ENCODE measurements around the gene TMEM218. TPM values are rescaled to one million over a fixed set of nuclear protein-coding genes. Genes with fewer than 3 reads are reported as not detected.

TMEM218 gene
- total and polyA plus RNA-seq, 2 donors (not counting 1 experiment from before 2014, with no cell fraction given): 20.7 to 31.7 TPM

DNA sequence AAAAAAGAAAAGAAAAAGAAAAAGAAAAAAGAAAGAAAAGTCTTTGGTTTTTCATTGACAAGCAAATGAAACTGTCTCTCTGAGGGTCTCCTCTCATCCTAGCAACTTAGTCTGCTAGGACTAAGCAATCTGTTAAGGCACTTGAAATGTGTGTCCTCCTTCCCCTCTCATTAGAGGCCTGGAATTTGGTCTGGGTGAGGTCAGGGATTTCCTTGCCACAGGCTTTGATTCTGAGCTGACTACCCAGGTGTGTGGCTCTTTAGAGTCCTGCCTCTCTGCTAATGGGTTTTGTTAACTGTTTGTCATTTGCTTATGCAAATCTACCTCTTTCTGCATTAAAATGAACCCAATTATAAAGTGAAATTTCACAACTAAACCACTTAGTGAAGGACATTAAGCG lies 34.8 kb upstream of the TMEM218 start:
- intact Hi-C loops (cut with micrococcal nuclease): no loop called here
- CTCF ChIA-PET: no interaction called here
- H3K27ac Mint-ChIP-seq: no peak overlapping the region

More for the DNA sequence above, 34.8 kb upstream of the TMEM218 start:
- no peak overlapping the region for H3K4me3 Mint-ChIP-seq
- H3K4me1 Mint-ChIP-seq: peaks cover 4% of the 10 kb centered on the region
- H3K4me2 ChIP-seq (replicated peaks; ENCODE audit: low read depth, low read length, poor library complexity, severe bottlenecking): no peak overlapping the region
- peaks cover 3 to 6% of the 10 kb centered on the region in 2 donors for H3K4me1 ChIP-seq (ENCODE audit: control insufficient read depth in 2 of 2, insufficient read depth in 2 of 2, low read length in 2 of 2)
- TF ChIP-seq, protein P1, sequence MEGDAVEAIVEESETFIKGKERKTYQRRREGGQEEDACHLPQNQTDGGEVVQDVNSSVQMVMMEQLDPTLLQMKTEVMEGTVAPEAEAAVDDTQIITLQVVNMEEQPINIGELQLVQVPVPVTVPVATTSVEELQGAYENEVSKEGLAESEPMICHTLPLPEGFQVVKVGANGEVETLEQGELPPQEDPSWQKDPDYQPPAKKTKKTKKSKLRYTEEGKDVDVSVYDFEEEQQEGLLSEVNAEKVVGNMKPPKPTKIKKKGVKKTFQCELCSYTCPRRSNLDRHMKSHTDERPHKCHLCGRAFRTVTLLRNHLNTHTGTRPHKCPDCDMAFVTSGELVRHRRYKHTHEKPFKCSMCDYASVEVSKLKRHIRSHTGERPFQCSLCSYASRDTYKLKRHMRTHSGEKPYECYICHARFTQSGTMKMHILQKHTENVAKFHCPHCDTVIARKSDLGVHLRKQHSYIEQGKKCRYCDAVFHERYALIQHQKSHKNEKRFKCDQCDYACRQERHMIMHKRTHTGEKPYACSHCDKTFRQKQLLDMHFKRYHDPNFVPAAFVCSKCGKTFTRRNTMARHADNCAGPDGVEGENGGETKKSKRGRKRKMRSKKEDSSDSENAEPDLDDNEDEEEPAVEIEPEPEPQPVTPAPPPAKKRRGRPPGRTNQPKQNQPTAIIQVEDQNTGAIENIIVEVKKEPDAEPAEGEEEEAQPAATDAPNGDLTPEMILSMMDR (IDR thresholded peaks at IDR 0.05): no peak
- no peak for TF ChIP-seq EZH2 (IDR thresholded peaks at IDR 0.05; ENCODE audit: borderline replicate concordance, insufficient read depth, low read depth, low read length, poor library complexity, severe bottlenecking)
- H3K36me3 ChIP-seq (replicated peaks in 1 of 2; ENCODE audit: control extremely low read depth in 1 of 2, control insufficient read depth in 1 of 2, extremely low read depth in 1 of 2, insufficient read depth in 2 of 2, low read length in 1 of 2): no peaks in the 10 kb centered on the region
- no peak overlapping the region for H2AFZ ChIP-seq (ENCODE audit: insufficient read depth, low read depth, low read length, poor library complexity, severe bottlenecking)
- no peak overlapping the region for H3K27ac ChIP-seq (ENCODE audit: low read length in 2 of 2)
- no peaks in the 10 kb centered on the region for H3K79me2 ChIP-seq (ENCODE audit: control insufficient read depth, insufficient read depth, low read length)
- H3K27me3 Mint-ChIP-seq: peaks cover 35% of the 10 kb centered on the region
- POLR2A ChIA-PET: no interaction called here
- no peaks in the 10 kb centered on the region for H4K20me1 ChIP-seq (ENCODE audit: control insufficient read depth, insufficient read depth, low read length, poor library complexity, severe bottlenecking)
- no CpG with 5 or more reads among the region's 1 CpG for WGBS (ENCODE audit: insufficient coverage)
- ATAC-seq (ENCODE audit: low read depth): no peak
- H3K9me3 ChIP-seq (ENCODE audit: control extremely low read depth in 1 of 3, control insufficient read depth in 2 of 3, insufficient read depth in 1 of 3, low read length in 2 of 3): no peaks in the 10 kb centered on the region
- DNase-seq: no peak
- H3K9ac ChIP-seq (ENCODE audit: low read length): no peak overlapping the region
- H3K9me3 Mint-ChIP-seq (ENCODE audit: insufficient read depth): no peaks in the 10 kb centered on the region
- no peak overlapping the region for H3K4me3 ChIP-seq (ENCODE audit: control extremely low read depth in 1 of 5, extremely low read depth in 1 of 5, insufficient read depth in 1 of 5, low read depth in 2 of 5, low read length in 4 of 5)
- H3K27me3 ChIP-seq (replicated peaks in 1 of 4; ENCODE audit: control extremely low read depth in 1 of 4, control insufficient read depth in 3 of 4, insufficient read depth in 4 of 4, low read length in 3 of 4): peaks cover 0 to 12% (median 6%) of the 10 kb centered on the region in 4 experiments

All from B cell (primary cell).